CD4-positive, alpha-beta T cell treated with Interleukin-4 for 1 hour (primary cell): ENCODE measurements around the gene DYNC2H1.
A peak's percentile ranks its signal among the peaks of the same experiment; 100 is the strongest.

Experiments used
- DNase-seq, 2 donors: peaks; one replicate each; pipeline ENCODE4 v3.0.0-alpha.2; 2020 to 2022

DYNC2H1 gene

DNA sequence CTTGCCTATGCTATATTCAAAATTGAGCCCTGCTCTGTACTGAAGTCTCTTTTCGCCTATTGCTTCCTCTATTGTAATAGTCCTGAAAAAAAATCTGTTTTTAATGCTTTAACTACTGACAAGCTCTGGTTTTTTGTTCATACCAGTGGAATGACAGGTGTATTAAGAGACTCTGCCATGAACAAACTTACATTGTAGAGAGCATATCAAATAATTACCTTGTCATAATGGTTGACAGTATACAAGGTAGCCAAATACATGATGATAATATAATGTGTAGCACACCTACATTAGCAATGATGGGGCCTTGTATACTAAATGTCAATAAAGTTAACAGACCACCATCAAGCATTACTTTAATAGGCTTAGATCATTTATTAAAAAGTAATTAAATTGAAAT, 175.0 kb downstream of the DYNC2H1 start:
- no peak for DNase-seq

- DNase-seq = no peak
Measured at GRCh38 chr11:103294516-103294915, 185.3 kb downstream of the DYNC2H1 start.

DNA sequence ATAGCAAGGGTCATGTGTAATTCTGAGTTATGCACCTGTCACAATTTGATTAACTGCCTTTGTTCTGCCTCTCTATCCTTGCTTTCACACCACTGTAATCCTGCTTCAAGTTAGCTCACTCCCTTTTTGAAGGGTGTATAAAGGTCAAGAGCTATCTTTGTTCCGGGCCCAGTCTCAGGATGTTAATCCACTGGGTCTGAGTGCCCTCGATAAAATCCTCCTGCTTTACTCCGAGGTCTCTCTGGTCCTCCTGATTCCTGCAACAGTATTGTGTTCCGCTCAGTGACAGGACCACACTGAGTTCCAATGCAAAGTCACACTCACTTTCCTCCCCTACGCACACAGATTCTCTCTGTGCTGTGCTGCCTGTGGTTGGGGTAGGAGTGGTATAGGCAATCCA, 186.5 kb downstream of the DYNC2H1 start:
- no peak for DNase-seq

DNA sequence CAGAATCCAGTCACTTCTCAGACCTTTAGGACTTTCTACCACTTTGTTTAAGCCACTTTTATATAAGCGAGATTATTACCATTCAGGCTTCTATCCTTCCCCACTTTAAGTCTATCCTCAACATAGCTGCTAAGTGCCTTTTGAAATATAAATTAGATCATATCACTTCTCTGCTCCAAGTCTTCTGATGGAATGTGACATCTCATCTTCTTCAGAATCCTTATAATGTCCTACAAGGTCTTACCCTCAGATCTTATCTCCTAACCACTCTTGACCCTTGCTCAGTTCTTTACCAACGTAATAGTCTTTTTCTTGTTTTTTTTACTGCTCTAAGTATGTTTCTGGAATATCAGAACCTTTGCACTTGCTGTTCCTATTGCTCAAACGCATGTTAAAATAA, 188.7 kb downstream of the DYNC2H1 start:
- DNase-seq = no peak

- DNase-seq = no peak
Measured at GRCh38 chr11:103315248-103315647, 206.0 kb downstream of the DYNC2H1 start.

DNA sequence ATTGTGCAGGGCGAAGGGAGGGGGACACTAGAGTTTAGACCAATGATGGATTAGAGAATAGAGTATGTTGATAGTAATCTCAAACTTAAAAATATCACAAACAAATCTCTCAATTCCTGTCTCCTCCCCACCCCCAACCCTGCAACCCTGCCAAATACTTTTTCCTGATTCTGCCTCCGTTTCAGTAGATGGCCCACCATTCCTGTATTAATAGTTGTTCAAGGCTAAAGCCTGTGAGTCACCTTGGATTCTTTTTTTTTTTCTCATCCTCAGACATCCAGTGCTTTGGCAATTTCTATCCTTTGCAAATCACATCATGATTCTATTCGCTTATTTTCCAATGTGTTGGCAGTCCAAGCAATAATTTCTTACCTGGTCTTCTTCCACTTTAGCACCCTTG, 207.9 kb downstream of the DYNC2H1 start:
- DNase-seq = no peak

GRCh38 chr11:103322821-103323220, 213.6 kb downstream of the DYNC2H1 start:
- no peak for DNase-seq

DNA sequence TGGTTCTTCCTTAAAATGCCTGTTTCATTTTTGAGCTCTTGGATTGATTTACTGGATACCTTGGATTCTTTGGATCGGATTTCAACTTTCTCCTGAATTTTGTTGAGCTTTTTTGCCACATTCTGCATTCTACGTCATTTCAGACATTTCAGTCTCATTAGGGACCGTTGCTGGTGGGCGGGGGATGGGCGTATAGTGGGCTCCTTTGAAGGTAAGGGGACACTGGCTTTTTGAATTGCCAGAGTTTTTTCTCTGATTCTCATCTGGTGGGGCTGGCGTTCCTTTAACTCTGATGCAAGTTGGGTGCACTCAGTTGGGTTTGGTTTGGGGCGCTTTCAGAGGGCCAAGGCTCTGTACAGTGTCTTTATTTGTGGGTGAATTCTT, 216.5 kb downstream of the DYNC2H1 start:
- no peak for DNase-seq

DNA sequence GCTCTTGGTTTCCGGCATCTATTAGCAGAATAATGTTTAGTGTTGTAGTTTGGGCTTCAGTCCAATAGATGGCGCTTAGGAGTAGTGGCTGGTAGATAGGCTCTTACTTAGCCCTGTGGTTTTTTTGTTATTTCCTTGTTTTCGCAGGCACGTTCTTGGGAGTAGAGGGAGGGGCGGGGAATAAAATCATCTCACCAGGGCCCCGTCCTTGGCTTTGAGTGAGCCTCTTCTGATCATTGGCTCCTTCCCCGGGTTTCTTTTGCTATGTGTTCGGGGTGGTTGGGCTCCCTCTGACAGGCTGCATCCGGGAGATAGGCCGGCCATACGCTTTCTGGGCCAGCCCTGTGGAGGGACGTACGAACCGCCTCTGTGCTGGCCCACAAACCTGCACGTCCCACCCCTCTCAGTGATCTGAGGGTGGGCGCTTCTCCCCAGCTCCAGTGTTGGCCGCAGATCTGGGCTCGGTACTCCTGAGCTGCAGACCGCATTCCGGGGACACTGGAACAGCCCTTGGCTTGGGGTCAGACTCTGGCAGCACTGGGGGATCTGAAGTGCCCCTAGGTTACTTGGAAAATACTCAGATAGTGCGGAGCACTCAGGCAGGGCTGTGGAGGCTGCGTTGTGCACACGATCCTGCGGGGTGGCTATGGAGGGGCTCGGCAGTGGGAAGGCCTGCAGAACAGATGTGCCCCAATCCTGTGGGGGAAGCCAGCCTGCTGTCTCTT, 217.0 kb downstream of the DYNC2H1 start:
- DNase-seq = peak in 1 of 2 donors; percentile 62

- DNase-seq = no peak
Measured at GRCh38 chr11:103327721-103328120, 218.5 kb downstream of the DYNC2H1 start.

- no peak for DNase-seq
Measured at GRCh38 chr11:103332409-103332808, 223.2 kb downstream of the DYNC2H1 start.

GRCh38 chr11:103338621-103339484, 229.6 kb downstream of the DYNC2H1 start:
- no peak for DNase-seq

GRCh38 chr11:103339485-103339857, 230.2 kb downstream of the DYNC2H1 start:
- DNase-seq = no peak

- no peak for DNase-seq
Measured at GRCh38 chr11:103340956-103341355, 231.7 kb downstream of the DYNC2H1 start.

GRCh38 chr11:103344886-103345285, 235.7 kb downstream of the DYNC2H1 start:
- no peak for DNase-seq

GRCh38 chr11:103349595-103349994, 240.4 kb downstream of the DYNC2H1 start:
- no peak for DNase-seq

GRCh38 chr11:103354656-103355055, 245.4 kb downstream of the DYNC2H1 start:
- DNase-seq = no peak

GRCh38 chr11:103358251-103358650, 249.0 kb downstream of the DYNC2H1 start:
- no peak for DNase-seq

DNA sequence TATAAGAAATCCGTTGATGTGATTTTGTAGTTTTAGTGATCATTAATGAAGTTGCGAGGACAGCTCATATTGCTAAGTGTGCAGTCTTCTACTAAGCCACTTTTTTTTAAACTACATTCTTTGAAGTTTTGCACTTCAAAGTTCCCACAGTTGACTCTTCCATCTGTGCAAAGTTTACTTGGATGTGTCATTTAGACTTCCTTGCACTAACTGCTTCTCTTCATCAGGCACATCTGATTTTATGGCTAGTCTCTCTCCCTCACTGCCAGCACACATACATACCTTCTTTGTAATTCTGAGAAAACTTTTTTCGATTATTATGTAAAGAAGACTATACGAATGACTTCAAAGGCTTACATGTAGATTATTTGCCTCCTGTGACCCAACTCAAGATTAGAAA, 250.0 kb downstream of the DYNC2H1 start:
- DNase-seq = no peak

DNA sequence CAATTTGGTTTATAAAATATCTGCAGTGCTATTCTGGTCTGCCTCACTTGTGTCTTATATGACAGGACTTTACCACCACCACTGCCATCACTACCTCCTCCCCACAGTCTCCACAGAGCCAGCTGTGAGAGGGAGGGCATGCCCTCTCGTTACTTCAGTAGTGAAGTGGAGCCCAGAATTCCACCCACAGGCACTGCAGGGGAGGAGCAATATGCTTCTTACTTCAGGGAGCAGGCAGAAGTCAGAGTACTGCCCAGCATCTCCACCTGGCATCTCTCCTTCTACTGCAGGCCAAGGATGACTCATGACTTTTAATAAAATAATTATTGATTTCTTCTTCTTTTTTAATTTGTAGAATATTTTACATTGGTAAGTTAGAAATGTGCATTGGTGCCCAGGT, 255.5 kb downstream of the DYNC2H1 start:
- DNase-seq = no peak

DNA sequence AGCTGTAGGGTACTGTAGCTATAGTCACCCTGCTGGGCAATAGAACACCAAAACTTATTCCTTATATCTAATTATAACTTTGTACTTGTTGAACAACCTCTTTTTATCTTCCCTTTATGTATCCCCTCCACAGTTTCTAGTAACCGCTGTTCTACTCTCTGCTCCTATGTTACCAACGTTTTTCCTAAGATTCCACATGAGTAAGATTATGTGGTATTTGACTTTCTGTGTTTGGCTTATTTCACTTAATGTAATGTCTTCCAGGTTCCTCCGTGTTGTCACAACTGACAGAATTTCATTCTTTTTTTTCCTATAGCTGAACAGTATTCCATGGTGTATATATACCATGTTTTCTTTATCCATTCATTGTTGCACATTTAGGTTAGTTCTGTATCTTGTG, 258.4 kb downstream of the DYNC2H1 start:
- DNase-seq = no peak

DNA sequence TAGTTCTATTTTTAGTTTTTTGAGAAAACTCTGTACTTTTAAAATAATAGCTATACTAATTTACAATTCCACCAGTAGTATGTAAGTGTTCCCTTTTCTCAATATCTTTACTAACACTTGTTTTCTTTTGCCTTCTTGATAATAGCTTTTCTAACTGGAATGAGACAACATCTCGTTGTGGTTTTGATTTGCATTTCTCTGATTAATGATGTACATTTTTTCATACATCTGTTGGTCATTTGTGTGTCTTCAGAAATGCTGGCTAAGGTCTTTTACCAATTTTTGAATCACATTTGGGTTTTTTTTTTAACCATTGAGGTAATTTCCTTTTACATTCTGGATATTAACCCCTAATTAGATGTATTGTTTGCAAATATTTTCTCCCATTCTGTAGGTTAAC, 258.9 kb downstream of the DYNC2H1 start:
- DNase-seq = no peak

DNA sequence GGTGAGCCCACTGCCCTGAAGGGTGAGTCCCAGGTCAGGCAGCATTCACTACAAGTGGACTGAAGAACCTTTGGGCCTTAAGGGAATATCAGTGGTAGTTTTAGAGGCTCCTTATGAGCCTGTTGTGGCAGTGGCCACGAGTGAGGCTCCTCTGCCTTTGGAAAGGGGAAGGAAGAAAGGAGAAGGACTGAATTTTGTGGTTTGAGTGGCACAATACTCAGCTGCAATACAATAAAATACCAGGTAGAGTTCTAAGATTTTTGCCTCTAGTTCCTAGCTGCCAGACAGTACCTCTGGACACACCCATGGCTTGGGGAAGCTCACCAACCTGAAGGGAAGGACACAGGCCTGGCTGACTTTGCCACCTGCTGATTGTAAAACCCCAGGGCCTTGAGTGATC, 260.9 kb downstream of the DYNC2H1 start:
- DNase-seq = no peak

DNA sequence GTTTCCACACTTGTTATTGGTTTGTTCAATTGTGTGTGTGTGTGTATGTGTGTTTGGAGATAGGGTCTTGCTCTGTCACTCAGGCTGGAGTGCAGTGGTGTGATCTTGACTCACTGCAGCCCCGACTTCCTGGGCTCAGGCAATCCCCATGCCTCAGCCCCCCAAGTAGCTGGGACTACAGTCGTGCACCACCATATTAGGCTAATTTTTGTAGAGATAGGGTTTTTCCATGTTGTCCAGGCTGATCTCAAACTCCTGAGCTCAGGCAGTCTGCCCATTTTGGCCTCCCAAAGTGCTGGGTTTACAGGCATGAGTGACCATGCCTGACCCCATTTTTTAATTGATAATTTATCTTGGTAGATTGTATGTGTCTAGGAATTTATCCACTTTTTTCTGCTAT, 263.7 kb downstream of the DYNC2H1 start:
- no peak for DNase-seq
